HEK293 (cell line): ENCODE data around the gene BICD2.
A peak's percentile ranks its signal among the peaks of the same experiment; 100 is the strongest.

Source experiments
- KLF7 ChIP-seq: fragments of 450-650 bp; formaldehyde crosslinking; IDR thresholded peaks from 2 replicates; pipeline ENCODE4 v1.5.1; 2016; ENCODE audit warnings: missing biosample characterization, missing genetic modification characterization, borderline replicate concordance
- REST ChIP-seq: fragments of 450-650 bp; formaldehyde crosslinking; IDR thresholded peaks from 2 replicates; pipeline ENCODE4 v1.5.1; 2016; ENCODE audit warnings: missing biosample characterization, missing genetic modification characterization
- ZBTB10 ChIP-seq: fragments of 450-650 bp; formaldehyde crosslinking; IDR thresholded peaks from 2 replicates; pipeline ENCODE4 v1.5.1; 2016; ENCODE audit warnings: missing biosample characterization, missing genetic modification characterization
- ZIC2 ChIP-seq: fragments of 450-650 bp; formaldehyde crosslinking; IDR thresholded peaks from 2 replicates; pipeline ENCODE4 v1.5.1; 2016; ENCODE audit warnings: missing biosample characterization, missing genetic modification characterization
- ZNF658 ChIP-seq: fragments of 450-650 bp; formaldehyde crosslinking; IDR thresholded peaks from 2 replicates; pipeline ENCODE4; 2016; ENCODE audit warnings: missing biosample characterization, missing genetic modification characterization
- TF ChIP-seq, protein P1 (sequence below): fragments of 450-650 bp; formaldehyde crosslinking; IDR thresholded peaks from 2 replicates; pipeline ENCODE4 v1.5.1; 2016; ENCODE audit warnings: missing biosample characterization, missing genetic modification characterization

DNA sequence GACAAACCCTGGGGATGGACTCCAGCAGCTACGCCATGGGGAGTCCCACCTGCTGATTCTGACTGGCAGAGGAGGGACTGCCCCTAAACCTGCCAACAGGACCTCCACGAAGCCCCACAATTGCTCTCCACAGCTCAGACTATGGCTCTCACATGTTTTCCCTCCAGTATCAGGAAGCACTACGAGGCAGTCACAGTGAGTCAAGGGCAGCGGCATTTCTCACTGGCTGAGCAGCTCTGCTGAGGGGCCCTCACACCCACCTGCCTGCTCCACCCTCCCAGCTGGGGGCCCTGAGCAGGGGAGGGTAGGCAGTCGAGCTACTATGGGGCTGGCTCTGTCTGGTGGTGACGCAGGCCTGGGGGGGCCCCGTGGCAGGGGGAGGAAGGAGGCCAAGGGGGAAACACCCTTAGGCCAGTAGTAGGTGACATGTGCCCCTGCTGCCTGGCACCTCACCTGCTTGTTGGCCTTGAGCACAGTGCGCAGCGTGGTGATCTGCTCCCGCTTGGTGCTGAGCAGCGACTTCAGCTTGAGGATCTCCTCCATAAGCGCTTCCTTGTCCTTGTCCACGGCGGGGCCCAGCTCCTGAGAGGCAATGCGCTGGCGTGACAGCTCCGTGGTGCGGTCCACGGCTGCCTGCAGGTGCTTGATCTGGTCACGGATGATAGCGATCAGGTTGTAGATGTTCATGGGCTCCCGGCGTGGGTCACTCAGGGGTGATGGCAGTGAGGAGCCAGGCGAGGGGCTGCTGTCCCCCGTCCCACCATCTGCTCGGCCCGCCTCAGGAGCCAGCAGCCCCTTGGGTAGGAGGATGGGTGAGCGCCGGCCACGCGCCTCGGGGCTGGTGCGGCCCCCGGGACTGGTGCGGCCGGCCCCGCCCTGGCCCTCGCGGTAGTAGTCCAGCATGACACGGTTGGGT, 46.3 kb downstream of the BICD2 start:
- TF ChIP-seq, protein P1, sequence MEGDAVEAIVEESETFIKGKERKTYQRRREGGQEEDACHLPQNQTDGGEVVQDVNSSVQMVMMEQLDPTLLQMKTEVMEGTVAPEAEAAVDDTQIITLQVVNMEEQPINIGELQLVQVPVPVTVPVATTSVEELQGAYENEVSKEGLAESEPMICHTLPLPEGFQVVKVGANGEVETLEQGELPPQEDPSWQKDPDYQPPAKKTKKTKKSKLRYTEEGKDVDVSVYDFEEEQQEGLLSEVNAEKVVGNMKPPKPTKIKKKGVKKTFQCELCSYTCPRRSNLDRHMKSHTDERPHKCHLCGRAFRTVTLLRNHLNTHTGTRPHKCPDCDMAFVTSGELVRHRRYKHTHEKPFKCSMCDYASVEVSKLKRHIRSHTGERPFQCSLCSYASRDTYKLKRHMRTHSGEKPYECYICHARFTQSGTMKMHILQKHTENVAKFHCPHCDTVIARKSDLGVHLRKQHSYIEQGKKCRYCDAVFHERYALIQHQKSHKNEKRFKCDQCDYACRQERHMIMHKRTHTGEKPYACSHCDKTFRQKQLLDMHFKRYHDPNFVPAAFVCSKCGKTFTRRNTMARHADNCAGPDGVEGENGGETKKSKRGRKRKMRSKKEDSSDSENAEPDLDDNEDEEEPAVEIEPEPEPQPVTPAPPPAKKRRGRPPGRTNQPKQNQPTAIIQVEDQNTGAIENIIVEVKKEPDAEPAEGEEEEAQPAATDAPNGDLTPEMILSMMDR (tag by site-specific recombination), result no peak
- peak; percentile 45 for TF ChIP-seq ZIC2 (tag by site-specific recombination)
- TF ChIP-seq REST (tag by site-specific recombination), result no peak
- TF ChIP-seq ZNF658 (tag by site-specific recombination), result no peak
- TF ChIP-seq KLF7 (tag by site-specific recombination), result no peak
- no peak for TF ChIP-seq ZBTB10
